Measurements from ENCODE around the gene FES.

Gene FES

DNA sequence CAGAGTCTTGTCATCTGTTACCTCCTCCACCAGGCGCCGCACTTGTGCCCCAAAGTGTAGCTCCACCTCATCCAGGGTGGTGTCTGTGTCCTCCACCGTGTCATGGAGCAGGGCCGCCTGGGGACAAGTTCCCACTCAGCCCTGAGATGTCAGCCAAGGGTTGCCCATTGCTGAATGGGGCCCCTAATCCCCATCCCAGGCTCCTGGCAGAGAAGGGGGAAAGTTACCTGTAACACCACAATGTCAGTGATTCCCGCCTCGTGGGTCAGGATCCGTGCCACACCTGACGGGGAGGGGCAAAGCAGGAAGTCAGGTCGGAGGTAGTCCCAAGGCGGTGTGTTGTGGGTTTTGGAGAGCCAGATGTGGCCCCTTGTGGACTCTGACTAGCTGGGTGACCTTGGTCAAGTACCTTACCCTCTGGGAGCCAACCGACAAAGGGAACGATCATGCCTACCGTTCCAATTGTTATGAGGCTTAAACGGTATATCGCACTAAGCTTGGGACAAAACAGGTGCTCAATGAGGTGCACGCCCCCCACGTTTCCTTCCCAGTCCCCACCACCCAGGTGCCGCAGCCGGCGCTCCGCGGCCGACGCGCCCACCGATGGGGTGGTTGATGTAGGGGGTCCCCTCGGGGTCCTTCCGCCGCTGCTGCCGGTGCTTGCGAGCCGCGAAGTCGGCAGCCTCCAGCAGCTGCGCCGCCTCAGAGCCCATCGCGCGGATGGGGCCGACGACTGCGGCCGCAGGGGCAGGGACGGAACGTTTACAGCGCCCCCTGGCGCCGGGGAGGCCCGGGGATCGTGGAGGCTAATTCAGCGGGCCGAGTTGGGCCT, 47.7 kb downstream of the FES start, which contains the start of gene HDDC3:
Gene HDDC3, minus strand, starts transcription at position 722 of the 832 bp plus-strand sequence. Its CDS starts 9 bp downstream, at position 713.
- peak; percentile 43 for DNase-seq (ENCODE audit: extremely low read depth, low read depth)

DNA sequence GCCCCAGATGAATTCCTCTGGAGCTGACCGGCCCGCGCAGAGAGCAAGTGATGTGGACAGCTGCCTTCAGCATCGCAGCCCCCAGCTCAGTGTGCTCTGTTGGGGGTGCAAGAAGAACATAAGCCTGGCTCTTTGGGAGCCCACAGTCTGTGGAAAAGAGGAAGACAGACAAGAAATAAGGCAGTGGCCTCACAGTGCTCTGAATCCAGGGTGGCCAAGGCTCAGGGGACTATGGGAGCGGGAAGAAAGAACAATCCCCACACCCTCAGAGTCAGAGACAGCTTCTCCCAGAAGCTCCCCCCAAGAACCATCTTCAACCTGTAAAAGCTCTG, 48.3 kb downstream of the FES start:
- no peak for DNase-seq (ENCODE audit: extremely low read depth, low read depth)
- TF ChIP-seq, protein P1, sequence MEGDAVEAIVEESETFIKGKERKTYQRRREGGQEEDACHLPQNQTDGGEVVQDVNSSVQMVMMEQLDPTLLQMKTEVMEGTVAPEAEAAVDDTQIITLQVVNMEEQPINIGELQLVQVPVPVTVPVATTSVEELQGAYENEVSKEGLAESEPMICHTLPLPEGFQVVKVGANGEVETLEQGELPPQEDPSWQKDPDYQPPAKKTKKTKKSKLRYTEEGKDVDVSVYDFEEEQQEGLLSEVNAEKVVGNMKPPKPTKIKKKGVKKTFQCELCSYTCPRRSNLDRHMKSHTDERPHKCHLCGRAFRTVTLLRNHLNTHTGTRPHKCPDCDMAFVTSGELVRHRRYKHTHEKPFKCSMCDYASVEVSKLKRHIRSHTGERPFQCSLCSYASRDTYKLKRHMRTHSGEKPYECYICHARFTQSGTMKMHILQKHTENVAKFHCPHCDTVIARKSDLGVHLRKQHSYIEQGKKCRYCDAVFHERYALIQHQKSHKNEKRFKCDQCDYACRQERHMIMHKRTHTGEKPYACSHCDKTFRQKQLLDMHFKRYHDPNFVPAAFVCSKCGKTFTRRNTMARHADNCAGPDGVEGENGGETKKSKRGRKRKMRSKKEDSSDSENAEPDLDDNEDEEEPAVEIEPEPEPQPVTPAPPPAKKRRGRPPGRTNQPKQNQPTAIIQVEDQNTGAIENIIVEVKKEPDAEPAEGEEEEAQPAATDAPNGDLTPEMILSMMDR (IDR thresholded peaks at IDR 0.05; ENCODE audit: low read depth, low read length): no peak

More for the DNA sequence above, 47.7 kb downstream of the FES start, which contains the start of gene HDDC3:
- TF ChIP-seq, protein P1 (IDR thresholded peaks at IDR 0.05; ENCODE audit: low read depth, low read length): peak; percentile 88

DNA sequence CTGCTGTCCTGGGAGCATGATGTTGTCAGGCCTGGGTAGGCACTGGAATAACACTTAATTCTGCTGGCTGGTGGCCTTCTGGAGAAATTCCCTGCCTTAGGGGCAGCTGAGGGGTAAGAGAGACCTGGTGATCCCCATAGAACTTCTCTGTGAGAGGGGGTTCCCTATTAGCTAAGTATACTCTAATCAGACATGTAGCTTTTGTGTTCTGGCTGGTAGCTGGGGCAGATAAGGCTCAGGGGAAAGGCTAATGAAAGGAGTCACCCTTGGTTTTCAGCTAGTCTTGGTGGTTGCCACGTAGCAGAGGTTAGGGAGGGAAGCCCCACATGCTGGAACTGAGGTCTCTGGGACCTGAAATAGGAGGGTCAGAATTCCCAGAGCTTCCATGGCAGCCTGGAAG, 49.0 kb downstream of the FES start:
- TF ChIP-seq, protein P1 (IDR thresholded peaks at IDR 0.05; ENCODE audit: low read depth, low read length): no peak
- DNase-seq (ENCODE audit: extremely low read depth, low read depth): no peak

DNA sequence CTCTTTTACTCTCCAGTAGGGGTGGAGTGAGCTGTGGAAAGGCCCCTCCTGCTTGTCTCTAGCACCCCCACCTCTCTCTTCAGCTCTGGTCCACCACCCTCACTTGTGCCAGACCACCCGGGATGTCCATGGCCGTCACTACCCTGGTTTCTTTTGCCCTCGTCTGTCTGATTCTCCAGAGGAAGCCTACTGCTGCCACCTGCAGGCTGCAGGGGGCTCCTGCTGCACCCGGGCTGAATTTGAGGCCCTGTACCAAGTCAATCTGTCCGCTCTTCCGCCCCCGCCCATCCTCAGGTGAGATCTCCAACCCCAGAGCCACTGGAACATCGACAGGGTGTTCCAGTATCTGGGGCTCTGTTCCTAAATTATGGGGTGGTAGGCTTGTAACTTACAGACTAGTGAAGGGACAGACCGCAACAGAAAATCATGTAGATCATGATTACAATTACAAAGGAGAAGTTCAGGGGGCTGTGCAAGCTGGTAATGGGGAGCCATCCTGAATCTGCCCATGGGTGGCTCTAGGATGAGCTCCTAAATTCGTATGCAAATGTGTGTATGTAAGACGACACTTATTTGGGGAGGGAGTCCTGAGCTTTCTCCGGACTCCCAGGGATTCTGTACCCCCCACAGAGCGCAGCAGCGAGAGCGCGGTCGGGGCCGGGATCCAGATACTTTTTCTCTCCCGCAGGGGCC, 50.1 kb downstream of the FES start:
- peak; percentile 49 for DNase-seq (ENCODE audit: extremely low read depth, low read depth)
- TF ChIP-seq, protein P1 (IDR thresholded peaks at IDR 0.05; ENCODE audit: low read depth, low read length): peak; percentile 96

DNA sequence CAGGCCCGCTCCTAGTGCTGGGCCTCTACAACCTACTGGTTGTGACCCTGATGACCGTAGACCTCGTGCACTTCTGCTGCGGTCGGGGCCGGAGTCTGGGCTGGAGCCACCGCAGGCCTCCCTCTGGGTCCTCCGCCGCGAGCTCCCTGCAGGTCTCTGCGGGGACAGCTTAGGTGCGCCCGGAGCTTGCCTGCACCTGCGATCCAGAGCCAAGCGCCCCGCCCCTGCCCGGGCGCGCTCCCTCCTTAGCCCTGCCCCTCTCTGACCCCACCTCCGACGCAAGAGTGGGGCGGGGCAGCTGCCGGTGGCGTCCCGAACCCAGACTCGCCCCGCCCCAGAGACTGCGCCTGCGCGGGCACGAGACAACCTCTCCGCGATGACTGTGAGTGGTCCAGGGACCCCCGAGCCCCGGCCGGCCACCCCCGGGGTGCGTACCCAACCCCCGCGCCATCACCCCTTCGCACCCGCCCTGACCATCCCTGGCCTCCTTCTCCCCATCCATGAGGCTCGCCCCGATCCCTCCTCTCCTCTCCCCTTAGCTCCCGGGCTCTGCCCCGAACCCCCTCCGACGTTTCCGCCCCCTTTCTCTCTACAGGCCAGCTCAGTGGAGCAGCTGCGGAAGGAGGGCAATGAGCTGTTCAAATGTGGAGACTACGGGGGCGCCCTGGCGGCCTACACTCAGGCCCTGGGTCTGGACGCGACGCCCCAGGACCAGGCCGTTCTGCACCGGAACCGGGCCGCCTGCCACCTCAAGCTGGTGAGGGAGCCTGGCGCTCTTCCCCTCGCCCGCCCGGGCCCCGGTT, 50.8 kb downstream of the FES start, which contains the start of gene UNC45A:
Gene UNC45A, plus strand, starts transcription at position 337 of the 803 bp plus-strand sequence. Its CDS starts 40 bp downstream, at position 377.
- DNase-seq (ENCODE audit: extremely low read depth, low read depth): peak; percentile 38
- TF ChIP-seq, protein P1 (IDR thresholded peaks at IDR 0.05; ENCODE audit: low read depth, low read length): no peak; the same call in 1 of the 2 replicates

DNA sequence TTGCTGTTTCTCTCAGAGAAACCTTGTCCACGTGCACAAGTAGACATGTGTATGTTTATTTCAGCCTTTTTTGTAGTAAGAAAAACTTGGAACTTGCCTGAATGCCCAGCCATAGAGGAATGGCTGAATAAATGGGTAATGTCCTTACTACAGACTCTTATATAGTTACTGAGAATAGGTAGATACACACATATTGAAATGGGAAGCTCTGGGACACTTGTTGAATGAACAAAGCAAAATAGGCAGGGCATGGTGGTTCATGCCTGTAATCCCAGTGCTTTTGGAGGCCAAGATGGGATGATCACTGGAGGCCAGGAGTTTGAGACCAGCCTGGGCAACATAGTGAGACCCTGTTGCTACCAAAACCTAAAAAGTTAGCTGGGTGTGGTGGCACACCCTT, 52.5 kb downstream of the FES start:
- TF ChIP-seq, protein P1 (IDR thresholded peaks at IDR 0.05; ENCODE audit: low read depth, low read length): no peak
- no peak for DNase-seq (ENCODE audit: extremely low read depth, low read depth)
